GM19239 (cell line): ENCODE measurements around the gene KCNIP3.
"Not testable (repeated sequence)": the region's sequence is repeated elsewhere in the genome, so short reads cannot be mapped to it uniquely, and the experiment has no call there.

ENCODE experiments used
- DNase-seq: peaks from one replicate; pipeline ENCODE4 v3.0.0; 2011; ENCODE audit warnings: low spot score; ENCODE audit not compliant: insufficient read length
- FAIRE-seq: peaks from 2 replicates; lab custom pipeline; 2011; peaks lifted over from hg19 to GRCh38; lab: Jason Lieb, UNC

Gene KCNIP3

GRCh38 chr2:95435162-95435871 lies 138.2 kb downstream of the KCNIP3 start:
- FAIRE-seq, DNase-seq: not testable (repeated sequence)
